OCI-LY3 (cell line): ENCODE measurements around the gene CLPTM1L.

ENCODE experiments used
- H2AFZ ChIP-seq: fragments of 200-600, 300-600 bp; shearing (Covaris generic); 2 replicates; pipeline ENCODE4 v1.6.0; 2014; ENCODE audit warnings: antibody characterized with exemption, low read depth, low read length
- H3K27ac ChIP-seq: fragments of 200-600, 300-600 bp; sonication (generic); 2 replicates; pipeline ENCODE4 v1.5.1; 2014; ENCODE audit warnings: mild to moderate bottlenecking, low read length, moderate library complexity, mixed read lengths
- H3K27me3 ChIP-seq: fragments of 200-600, 300-600 bp; sonication (generic); 2 replicates; pipeline ENCODE4 v1.6.1; 2014; ENCODE audit warnings: low read depth, low read length, mixed read lengths
- H3K36me3 ChIP-seq: fragments of 200-600, 300-600 bp; sonication (generic); replicated peaks from 2 replicates; pipeline ENCODE3; 2014; ENCODE audit warnings: low read depth, low read length, mixed read lengths
- H3K4me1 ChIP-seq: fragments of 300-600, 200-600 bp; sonication (generic); 2 replicates; pipeline ENCODE4 v1.6.1; 2014; ENCODE audit warnings: low read length, mixed read lengths
- H3K4me2 ChIP-seq: fragments of 200-600, 300-600 bp; sonication (generic); 2 replicates; pipeline ENCODE4 v1.6.1; 2014; ENCODE audit warnings: low read length, mixed read lengths
- H3K4me3 ChIP-seq: fragments of 300-600, 200-600 bp; sonication (generic); 2 replicates; pipeline ENCODE4 v1.5.1; 2014; ENCODE audit warnings: antibody characterized with exemption, mild to moderate bottlenecking, low read length, moderate library complexity
- H3K79me2 ChIP-seq: fragments of 300-600, 200-600 bp; shearing (Covaris generic); 2 replicates; pipeline ENCODE4 v1.6.1; 2014; ENCODE audit warnings: mild to moderate bottlenecking, low read length, mixed read lengths
- H3K9ac ChIP-seq: fragments of 300-600, 200-600 bp; shearing (Covaris generic); 2 replicates; pipeline ENCODE4 v1.6.0; 2014; ENCODE audit warnings: mild to moderate bottlenecking, low read length, moderate library complexity
- H3K9me3 ChIP-seq: fragments of 200-600, 300-600 bp; shearing (Covaris generic); 2 replicates; pipeline ENCODE4 v1.6.1; 2014; ENCODE audit warnings: low read length, mixed read lengths; ENCODE audit not compliant: insufficient read depth
- H4K20me1 ChIP-seq: fragments of 200-600, 300-600 bp; sonication (generic); 2 replicates; pipeline ENCODE4 v1.6.1; 2016; ENCODE audit warnings: low read length, mixed read lengths; ENCODE audit not compliant: insufficient read depth
- EZH2phosphoT487 ChIP-seq: fragments of 200-600 bp; shearing (Covaris generic); IDR thresholded peaks from 2 replicates; pipeline ENCODE4 v1.6.1; 2018; ENCODE audit warnings: antibody characterized with exemption, mixed run types, low read depth
- TF ChIP-seq, protein P1 (sequence below): fragments of 200-600, 300-600 bp; sonication (generic); IDR thresholded peaks from 2 replicates; pipeline ENCODE4 v1.5.1; 2014; ENCODE audit warnings: antibody characterized with exemption, low read length, low read depth

Gene CLPTM1L

DNA sequence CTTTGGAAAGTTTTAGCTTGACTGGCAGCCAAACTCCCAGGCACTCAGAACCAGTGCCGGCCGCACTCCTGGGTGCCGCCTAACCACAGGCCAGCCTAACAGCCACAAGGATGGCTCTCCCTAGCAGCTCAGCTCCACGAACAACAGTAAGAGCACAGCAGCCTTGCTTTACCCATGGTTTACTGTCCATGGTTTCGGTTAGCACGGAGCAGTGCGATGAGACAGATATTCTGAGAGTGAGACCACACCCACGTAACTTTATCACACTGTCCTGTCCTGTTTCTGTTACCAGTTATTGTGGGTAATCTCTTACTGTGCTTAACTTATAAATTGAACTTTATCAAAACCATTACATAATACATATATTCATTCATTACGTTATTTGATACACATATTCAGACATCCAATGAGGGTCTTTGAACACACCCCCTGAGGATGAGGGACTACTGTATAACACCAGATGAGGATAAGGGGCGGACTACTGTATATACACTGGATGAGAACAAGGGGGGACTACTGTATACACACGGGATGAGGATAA is 12.4 kb downstream of the CLPTM1L start:
- Histone ChIP-seq H3K79me2 (peaks cover 7% of the 10 kb centered on the region; the same call in 1 of the 2 replicates), H3K9ac (no peak overlapping the region), H3K27me3 (no peaks in the 10 kb centered on the region), H3K36me3 (peaks cover 16% of the 10 kb centered on the region), H3K4me1 (no peaks in the 10 kb centered on the region), H2AFZ (no peak overlapping the region), H3K4me2 (no peak overlapping the region), H3K27ac (no peak overlapping the region), H3K9me3 (no peaks in the 10 kb centered on the region), H3K4me3 (no peak overlapping the region), H4K20me1 (peaks cover 4% of the 10 kb centered on the region)
- no peak for TF ChIP-seq EZH2phosphoT487

DNA sequence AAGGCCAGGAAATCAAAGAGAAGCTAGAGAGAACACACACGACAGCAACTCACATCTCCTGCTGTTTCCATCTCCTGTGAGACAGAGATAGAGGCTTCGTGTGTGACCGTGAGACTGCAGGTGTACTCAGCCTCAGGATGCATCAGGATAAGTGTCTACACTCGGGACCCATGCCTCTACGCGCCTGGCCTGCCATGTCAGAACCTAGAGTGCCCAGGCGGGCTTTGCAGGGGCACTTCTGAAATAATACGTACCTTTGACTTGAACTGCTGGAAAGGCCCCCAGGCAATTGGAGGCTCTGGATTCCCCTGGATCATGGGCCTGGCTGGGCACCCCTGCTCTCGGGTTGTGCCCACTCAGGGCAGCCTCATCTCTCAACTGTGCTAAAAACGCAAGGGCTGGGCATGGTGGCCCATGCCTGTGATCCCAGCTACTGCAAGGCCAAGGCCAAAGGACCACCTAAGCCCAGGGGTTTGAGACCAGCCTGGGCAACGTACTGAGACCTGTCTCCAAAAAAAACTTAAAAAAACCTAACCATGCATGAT is 13.0 kb downstream of the CLPTM1L start:
- H3K9me3 ChIP-seq: no peaks in the 10 kb centered on the region
- H3K36me3 ChIP-seq: peaks cover 13% of the 10 kb centered on the region
- H3K79me2 ChIP-seq: peaks cover 7% of the 10 kb centered on the region; the same call in 1 of the 2 replicates
- no peak overlapping the region for H3K4me3 ChIP-seq
- H3K27ac ChIP-seq: no peak overlapping the region
- TF ChIP-seq EZH2phosphoT487: no peak
- TF ChIP-seq, protein P1, sequence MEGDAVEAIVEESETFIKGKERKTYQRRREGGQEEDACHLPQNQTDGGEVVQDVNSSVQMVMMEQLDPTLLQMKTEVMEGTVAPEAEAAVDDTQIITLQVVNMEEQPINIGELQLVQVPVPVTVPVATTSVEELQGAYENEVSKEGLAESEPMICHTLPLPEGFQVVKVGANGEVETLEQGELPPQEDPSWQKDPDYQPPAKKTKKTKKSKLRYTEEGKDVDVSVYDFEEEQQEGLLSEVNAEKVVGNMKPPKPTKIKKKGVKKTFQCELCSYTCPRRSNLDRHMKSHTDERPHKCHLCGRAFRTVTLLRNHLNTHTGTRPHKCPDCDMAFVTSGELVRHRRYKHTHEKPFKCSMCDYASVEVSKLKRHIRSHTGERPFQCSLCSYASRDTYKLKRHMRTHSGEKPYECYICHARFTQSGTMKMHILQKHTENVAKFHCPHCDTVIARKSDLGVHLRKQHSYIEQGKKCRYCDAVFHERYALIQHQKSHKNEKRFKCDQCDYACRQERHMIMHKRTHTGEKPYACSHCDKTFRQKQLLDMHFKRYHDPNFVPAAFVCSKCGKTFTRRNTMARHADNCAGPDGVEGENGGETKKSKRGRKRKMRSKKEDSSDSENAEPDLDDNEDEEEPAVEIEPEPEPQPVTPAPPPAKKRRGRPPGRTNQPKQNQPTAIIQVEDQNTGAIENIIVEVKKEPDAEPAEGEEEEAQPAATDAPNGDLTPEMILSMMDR: no peak
- H3K9ac ChIP-seq: no peak overlapping the region
- H3K4me2 ChIP-seq: no peak overlapping the region
- no peaks in the 10 kb centered on the region for H3K4me1 ChIP-seq
- H4K20me1 ChIP-seq: peaks cover 4% of the 10 kb centered on the region
- no peaks in the 10 kb centered on the region for H3K27me3 ChIP-seq
- no peak overlapping the region for H2AFZ ChIP-seq

DNA sequence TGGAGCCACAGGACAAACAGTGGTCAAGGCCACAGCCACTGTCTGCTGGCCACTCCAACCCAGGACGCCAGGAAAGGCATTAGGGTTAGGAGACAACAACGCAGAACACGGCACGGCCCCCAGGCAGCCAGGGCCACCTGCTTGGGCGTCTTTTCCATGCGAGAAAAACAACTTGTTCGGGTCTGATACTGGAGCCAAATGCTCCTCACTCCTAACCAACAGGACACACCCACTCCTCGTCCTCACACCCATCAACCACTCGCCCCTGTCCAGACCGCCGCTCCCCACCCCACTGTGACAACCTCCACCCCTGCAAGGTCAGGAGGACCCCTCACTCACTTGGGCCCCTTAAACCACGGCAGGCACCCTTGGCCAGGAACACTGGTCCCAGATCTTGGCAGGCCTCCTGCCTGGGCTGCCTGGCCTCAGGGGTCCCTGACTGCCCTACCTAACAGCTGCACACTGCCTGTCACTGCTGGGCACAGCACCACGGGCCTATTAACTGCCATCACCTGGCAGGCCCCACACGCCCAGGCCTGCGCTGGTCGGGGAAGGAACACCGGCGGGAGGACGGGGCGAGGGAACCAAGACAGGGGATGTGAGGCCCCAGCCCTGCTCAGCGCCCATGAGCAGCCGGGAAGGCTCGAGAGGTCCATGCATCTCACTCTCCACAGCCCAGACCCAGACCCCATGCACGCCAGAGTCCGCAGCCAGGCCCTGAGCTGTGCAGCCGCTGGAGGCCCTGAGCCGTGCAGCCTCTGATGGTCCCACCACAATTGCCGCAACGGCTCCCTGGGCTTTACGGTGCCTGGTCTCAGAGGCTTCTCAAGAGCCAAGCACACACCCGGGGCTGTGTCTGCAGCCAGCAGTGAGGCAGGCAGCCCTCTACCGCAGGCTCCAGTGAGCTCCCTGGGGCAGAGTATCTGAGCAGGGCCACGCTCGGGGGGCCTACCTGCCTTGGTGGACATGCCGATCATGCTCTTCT is 13.8 kb downstream of the CLPTM1L start:
- no peak overlapping the region for H3K27ac ChIP-seq

DNA sequence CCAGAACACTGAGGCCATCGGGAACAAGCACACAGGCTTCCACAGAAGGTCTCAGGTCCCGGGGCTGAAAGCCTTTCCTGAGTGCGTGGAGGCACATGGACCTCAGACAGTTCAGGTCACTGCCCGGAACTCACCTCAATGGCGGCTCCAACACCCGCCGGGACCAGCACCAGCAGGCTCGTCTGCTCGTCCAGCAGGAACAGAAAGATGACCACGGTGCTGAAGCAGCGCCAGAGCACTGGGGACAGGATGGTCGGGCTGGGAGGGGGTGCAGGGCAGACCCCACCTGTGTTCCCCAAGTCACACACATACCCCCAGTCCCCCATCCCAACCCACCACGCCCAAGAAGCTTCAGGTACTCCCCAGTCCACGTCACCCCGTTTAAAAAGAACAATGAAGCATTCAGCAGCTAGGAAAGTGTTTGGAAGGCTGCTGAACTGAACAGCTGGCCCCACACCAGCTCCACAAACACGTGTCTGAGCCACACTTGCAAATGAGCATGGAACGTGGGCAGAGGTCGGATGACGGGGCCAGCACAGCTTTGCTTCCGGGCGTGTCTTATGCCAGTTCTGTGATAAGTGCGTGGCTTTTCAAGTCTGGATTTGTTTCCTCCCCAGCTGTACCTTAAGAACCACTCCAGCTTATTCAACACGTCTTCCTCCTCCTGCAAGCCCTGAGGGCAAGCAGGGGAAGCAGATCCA is 14.6 kb downstream of the CLPTM1L start:
- Histone ChIP-seq H3K36me3 (peaks cover 12% of the 10 kb centered on the region), H3K9ac (no peak overlapping the region), H3K4me2 (no peak overlapping the region), H3K4me1 (no peaks in the 10 kb centered on the region), H3K9me3 (no peaks in the 10 kb centered on the region), H3K79me2 (peaks cover 4% of the 10 kb centered on the region; the same call in 1 of the 2 replicates), H4K20me1 (peaks cover 4% of the 10 kb centered on the region), H3K4me3 (no peak overlapping the region), H3K27me3 (no peaks in the 10 kb centered on the region), H3K27ac (no peak overlapping the region), H2AFZ (no peak overlapping the region)
- TF ChIP-seq, protein P1: no peak
- no peak for TF ChIP-seq EZH2phosphoT487

More for the DNA sequence above, 13.8 kb downstream of the CLPTM1L start:
- H3K4me2 ChIP-seq: no peak overlapping the region
- H3K27me3 ChIP-seq: no peaks in the 10 kb centered on the region
- peaks cover 4% of the 10 kb centered on the region for H4K20me1 ChIP-seq
- H3K36me3 ChIP-seq: peaks cover 12% of the 10 kb centered on the region
- no peaks in the 10 kb centered on the region for H3K9me3 ChIP-seq
- no peak overlapping the region for H3K9ac ChIP-seq
- H3K4me1 ChIP-seq: no peaks in the 10 kb centered on the region
- TF ChIP-seq, protein P1: no peak
- H2AFZ ChIP-seq: no peak overlapping the region
- H3K4me3 ChIP-seq: no peak overlapping the region
- peaks cover 7% of the 10 kb centered on the region; the same call in 1 of the 2 replicates for H3K79me2 ChIP-seq
